ENCODE data around the gene HSPA9.

DNA sequence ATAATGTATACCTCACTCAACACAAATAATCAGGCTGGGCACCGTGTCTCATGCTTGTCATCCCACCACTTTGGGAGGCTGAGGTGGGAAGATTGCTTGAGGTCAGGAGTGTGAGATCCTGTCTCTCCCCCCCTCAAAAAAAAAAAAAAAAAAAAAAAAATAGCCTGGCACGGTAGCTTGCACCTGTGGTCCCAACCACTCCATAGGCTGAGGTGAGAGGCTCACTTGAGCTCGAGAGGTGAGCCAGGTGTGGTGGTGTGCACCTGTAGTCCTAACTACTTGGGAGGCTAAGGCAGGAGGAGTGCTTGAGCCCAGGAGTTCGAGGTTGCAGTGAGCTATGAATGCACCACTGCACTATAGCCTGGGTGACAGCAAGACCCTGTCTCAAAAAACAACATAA lies 22.5 kb downstream of the HSPA9 start:
- TF ChIP-seq, protein P1, sequence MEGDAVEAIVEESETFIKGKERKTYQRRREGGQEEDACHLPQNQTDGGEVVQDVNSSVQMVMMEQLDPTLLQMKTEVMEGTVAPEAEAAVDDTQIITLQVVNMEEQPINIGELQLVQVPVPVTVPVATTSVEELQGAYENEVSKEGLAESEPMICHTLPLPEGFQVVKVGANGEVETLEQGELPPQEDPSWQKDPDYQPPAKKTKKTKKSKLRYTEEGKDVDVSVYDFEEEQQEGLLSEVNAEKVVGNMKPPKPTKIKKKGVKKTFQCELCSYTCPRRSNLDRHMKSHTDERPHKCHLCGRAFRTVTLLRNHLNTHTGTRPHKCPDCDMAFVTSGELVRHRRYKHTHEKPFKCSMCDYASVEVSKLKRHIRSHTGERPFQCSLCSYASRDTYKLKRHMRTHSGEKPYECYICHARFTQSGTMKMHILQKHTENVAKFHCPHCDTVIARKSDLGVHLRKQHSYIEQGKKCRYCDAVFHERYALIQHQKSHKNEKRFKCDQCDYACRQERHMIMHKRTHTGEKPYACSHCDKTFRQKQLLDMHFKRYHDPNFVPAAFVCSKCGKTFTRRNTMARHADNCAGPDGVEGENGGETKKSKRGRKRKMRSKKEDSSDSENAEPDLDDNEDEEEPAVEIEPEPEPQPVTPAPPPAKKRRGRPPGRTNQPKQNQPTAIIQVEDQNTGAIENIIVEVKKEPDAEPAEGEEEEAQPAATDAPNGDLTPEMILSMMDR (optimal IDR thresholded peaks at IDR 0.05 in 1 of 3, IDR thresholded peaks at IDR 0.05 in 1 of 3, conservative IDR thresholded peaks at IDR 0.05 in 1 of 3; ENCODE audit: extremely low read depth in 1 of 3, insufficient read depth in 2 of 3, low read length in 3 of 3): no peak
- no peak for TF ChIP-seq EZH2 (IDR thresholded peaks at IDR 0.05; ENCODE audit: low read length)
